Liver (tissue), 9 donors: ENCODE data around the gene HIRIP3. TPM values are rescaled to one million over a fixed set of nuclear protein-coding genes. Genes with fewer than 3 reads are reported as not detected.

Experiments used
- DNase-seq: peaks from one replicate; pipeline ENCODE4 v3.0.0-alpha.2; 2017; ENCODE audit warnings: low spot score
- H3K27ac ChIP-seq, 2 donors: one replicate each; pipeline ENCODE4 v1.7.0; 2013; ENCODE audit warnings: inconsistent platforms in 2 of 2, low read length in 2 of 2, control low read depth in 1 of 2, low read depth in 1 of 2, mild to moderate bottlenecking in 1 of 2
- H3K27me3 ChIP-seq, 4 donors: one replicate each; pipeline versions ENCODE4 v1.6.1 to v1.7.0; 2013; ENCODE audit warnings: low read length in 3 of 4, inconsistent platforms in 1 of 4, mild to moderate bottlenecking in 1 of 4, moderate library complexity in 1 of 4; ENCODE audit not compliant: control insufficient read depth in 4 of 4, insufficient read depth in 4 of 4
- H3K36me3 ChIP-seq, 4 donors: one replicate each; pipeline versions ENCODE4 v1.6.1 to v1.7.0; 2013; ENCODE audit warnings: low read length in 3 of 4, mild to moderate bottlenecking in 3 of 4, low read depth in 1 of 4, moderate library complexity in 1 of 4; ENCODE audit not compliant: control insufficient read depth in 4 of 4, insufficient read depth in 3 of 4
- H3K4me1 ChIP-seq, 4 donors: one replicate each; pipeline versions ENCODE4 v1.6.1 to v1.7.0; 2013; ENCODE audit warnings: low read length in 3 of 4, mild to moderate bottlenecking in 3 of 4, moderate library complexity in 1 of 4; ENCODE audit not compliant: control insufficient read depth in 4 of 4, insufficient read depth in 4 of 4
- H3K4me3 ChIP-seq, 3 donors: one replicate each; pipeline versions ENCODE4 v1.6.1 to v1.7.0; 2013; ENCODE audit warnings: low read length in 3 of 3, control low read depth in 1 of 3, low read depth in 1 of 3, mild to moderate bottlenecking in 1 of 3
- H3K9ac ChIP-seq, 2 donors: one replicate each; pipeline ENCODE4 v1.7.0; 2013; ENCODE audit warnings: low read length in 2 of 2, mild to moderate bottlenecking in 2 of 2, moderate library complexity in 2 of 2, control low read depth in 1 of 2, low read depth in 1 of 2
- H3K9me3 ChIP-seq, 4 donors: one replicate each; pipeline versions ENCODE4 v1.6.1 to v1.7.0; 2013; ENCODE audit warnings: low read length in 3 of 4; ENCODE audit not compliant: control insufficient read depth in 4 of 4
- CTCF ChIP-seq: fragments of 150-350 bp; IDR thresholded peaks from 2 replicates; pipeline ENCODE4 v1.5.1; 2017; ENCODE audit warnings: improper control_type of control experiment, low read depth, low read length; ENCODE audit not compliant: missing input control
- EGR1 ChIP-seq, 2 donors: IDR thresholded peaks; 2 replicates each; pipeline ENCODE4 v1.6.1; 2016 to 2018; ENCODE audit warnings: antibody characterized with exemption in 2 of 2, low read depth in 2 of 2
- FOXA1 ChIP-seq: IDR thresholded peaks from 2 replicates; pipeline ENCODE4 v1.6.1; 2016; ENCODE audit warnings: antibody characterized with exemption
- FOXA2 ChIP-seq: IDR thresholded peaks from 2 replicates; pipeline ENCODE4 v1.6.1; 2016; ENCODE audit warnings: antibody characterized with exemption
- GABPA ChIP-seq, 2 donors: IDR thresholded peaks in 1 of 2; conservative IDR thresholded peaks in 1 of 2; 2 replicates each; pipeline ENCODE4 v1.6.1; 2016; ENCODE audit warnings: antibody characterized with exemption in 2 of 2, mild to moderate bottlenecking in 1 of 2, moderate library complexity in 1 of 2
- HNF4A ChIP-seq, 2 donors: conservative IDR thresholded peaks; 2 replicates each; pipeline ENCODE4 v1.6.1; 2016; ENCODE audit warnings: antibody characterized with exemption in 2 of 2, mild to moderate bottlenecking in 2 of 2
- HNF4G ChIP-seq: IDR thresholded peaks from 2 replicates; pipeline ENCODE4 v1.6.1; 2016; ENCODE audit warnings: antibody characterized with exemption
- RAD21 ChIP-seq, 2 donors: IDR thresholded peaks; 2 replicates each; pipeline ENCODE4 v1.6.1; 2016; ENCODE audit warnings: antibody characterized with exemption in 2 of 2, mild to moderate bottlenecking in 2 of 2
- RXRA ChIP-seq, 2 donors: IDR thresholded peaks; 2 replicates each; pipeline ENCODE4 v1.6.1; 2017 to 2018; ENCODE audit warnings: antibody characterized with exemption in 2 of 2, mild to moderate bottlenecking in 1 of 2
- SP1 ChIP-seq: IDR thresholded peaks from 2 replicates; pipeline ENCODE4 v1.6.1; 2018; ENCODE audit warnings: antibody characterized with exemption, mild to moderate bottlenecking
- TAF1 ChIP-seq: conservative IDR thresholded peaks from 2 replicates; pipeline ENCODE4 v1.6.1; 2016; ENCODE audit warnings: antibody characterized with exemption, mild to moderate bottlenecking
- YY1 ChIP-seq: IDR thresholded peaks from 2 replicates; pipeline ENCODE4 v1.6.1; 2016; ENCODE audit warnings: antibody characterized with exemption, mild to moderate bottlenecking
- WGBS: extraction: QIAGEN DNeasy Blood & Tissue Kit; methylation state at CpG from one replicate; pipeline ENCODE4 v1.1.7; 2013; 5-methylcytosine and 5-hydroxymethylcytosine counted together
- polyA plus RNA-seq, 2 donors: library from polyadenylated mRNA; stranded (reverse) in 1 of 2; unstranded in 1 of 2; fragments of 200-250 nt in 1 of 2; fragments of >200 nt in 1 of 2; fragmentation: Nextera tagmentation in 1 of 2; extraction: Ambion mirVana in 1 of 2; gene quantifications; one replicate each; pipeline versions ENCODE4 v1.2.1 to v1.2.3, GENCODE V29; 2013 to 2015
- total RNA-seq, 2 donors: library from RNA; depleted of rRNA; stranded (reverse); fragments of >200 nt; gene quantifications; one replicate each; pipeline ENCODE4 v1.2.3, GENCODE V29; 2014
- TF ChIP-seq, protein P1 (sequence below): IDR thresholded peaks from 2 replicates; pipeline ENCODE4 v1.6.1; 2016; ENCODE audit warnings: antibody characterized with exemption
- TF ChIP-seq, protein P2 (sequence below): IDR thresholded peaks from 2 replicates; pipeline ENCODE4 v1.6.1; 2016; ENCODE audit warnings: antibody characterized with exemption, mild to moderate bottlenecking
- TF ChIP-seq, protein P3 (sequence below): IDR thresholded peaks from 2 replicates; pipeline ENCODE4 v1.6.1; 2016; ENCODE audit warnings: antibody characterized with exemption
- TF ChIP-seq, protein P4 (sequence below): IDR thresholded peaks from 2 replicates; pipeline ENCODE4 v1.6.1; 2016; ENCODE audit warnings: antibody characterized with exemption
- donor health status: healthy.
- donor health status: healthy.
- donor health status: healthy.
- donor health status: healthy.
- donor health status: healthy.

The HIRIP3 gene
- total and polyA plus RNA-seq, 4 donors: 5.7 to 10.5 (median 9.1) TPM

- H3K9ac ChIP-seq: no peak overlapping the region
- WGBS: 76% methylated on average over 2 of the region's 2 CpGs
- H3K4me1 ChIP-seq: no peaks in the 10 kb centered on the region
- no peak overlapping the region for H3K27ac ChIP-seq
- no peak for DNase-seq
- no peaks in the 10 kb centered on the region for H3K27me3 ChIP-seq
- H3K9me3 ChIP-seq: no peaks in the 10 kb centered on the region
- H3K4me3 ChIP-seq: no peak overlapping the region
- TF ChIP-seq, protein P1, sequence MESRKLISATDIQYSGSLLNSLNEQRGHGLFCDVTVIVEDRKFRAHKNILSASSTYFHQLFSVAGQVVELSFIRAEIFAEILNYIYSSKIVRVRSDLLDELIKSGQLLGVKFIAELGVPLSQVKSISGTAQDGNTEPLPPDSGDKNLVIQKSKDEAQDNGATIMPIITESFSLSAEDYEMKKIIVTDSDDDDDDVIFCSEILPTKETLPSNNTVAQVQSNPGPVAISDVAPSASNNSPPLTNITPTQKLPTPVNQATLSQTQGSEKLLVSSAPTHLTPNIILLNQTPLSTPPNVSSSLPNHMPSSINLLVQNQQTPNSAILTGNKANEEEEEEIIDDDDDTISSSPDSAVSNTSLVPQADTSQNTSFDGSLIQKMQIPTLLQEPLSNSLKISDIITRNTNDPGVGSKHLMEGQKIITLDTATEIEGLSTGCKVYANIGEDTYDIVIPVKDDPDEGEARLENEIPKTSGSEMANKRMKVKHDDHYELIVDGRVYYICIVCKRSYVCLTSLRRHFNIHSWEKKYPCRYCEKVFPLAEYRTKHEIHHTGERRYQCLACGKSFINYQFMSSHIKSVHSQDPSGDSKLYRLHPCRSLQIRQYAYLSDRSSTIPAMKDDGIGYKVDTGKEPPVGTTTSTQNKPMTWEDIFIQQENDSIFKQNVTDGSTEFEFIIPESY: no peak
- TF ChIP-seq FOXA1 (no peak), RXRA (IDR thresholded peaks at IDR 0.05) (no peak), HNF4A (conservative IDR thresholded peaks at IDR 0.05) (no peak), TAF1 (no peak), SP1 (no peak), GABPA (IDR thresholded peaks at IDR 0.05 in 1 of 2, conservative IDR thresholded peaks at IDR 0.05 in 1 of 2) (no peak), FOXA2 (no peak), YY1 (no peak), RAD21 (IDR thresholded peaks at IDR 0.05) (no peak), CTCF (no peak), HNF4G (no peak), EGR1 (IDR thresholded peaks at IDR 0.05; ENCODE audit: low read depth in 2 of 2) (no peak)
- TF ChIP-seq, protein P2, sequence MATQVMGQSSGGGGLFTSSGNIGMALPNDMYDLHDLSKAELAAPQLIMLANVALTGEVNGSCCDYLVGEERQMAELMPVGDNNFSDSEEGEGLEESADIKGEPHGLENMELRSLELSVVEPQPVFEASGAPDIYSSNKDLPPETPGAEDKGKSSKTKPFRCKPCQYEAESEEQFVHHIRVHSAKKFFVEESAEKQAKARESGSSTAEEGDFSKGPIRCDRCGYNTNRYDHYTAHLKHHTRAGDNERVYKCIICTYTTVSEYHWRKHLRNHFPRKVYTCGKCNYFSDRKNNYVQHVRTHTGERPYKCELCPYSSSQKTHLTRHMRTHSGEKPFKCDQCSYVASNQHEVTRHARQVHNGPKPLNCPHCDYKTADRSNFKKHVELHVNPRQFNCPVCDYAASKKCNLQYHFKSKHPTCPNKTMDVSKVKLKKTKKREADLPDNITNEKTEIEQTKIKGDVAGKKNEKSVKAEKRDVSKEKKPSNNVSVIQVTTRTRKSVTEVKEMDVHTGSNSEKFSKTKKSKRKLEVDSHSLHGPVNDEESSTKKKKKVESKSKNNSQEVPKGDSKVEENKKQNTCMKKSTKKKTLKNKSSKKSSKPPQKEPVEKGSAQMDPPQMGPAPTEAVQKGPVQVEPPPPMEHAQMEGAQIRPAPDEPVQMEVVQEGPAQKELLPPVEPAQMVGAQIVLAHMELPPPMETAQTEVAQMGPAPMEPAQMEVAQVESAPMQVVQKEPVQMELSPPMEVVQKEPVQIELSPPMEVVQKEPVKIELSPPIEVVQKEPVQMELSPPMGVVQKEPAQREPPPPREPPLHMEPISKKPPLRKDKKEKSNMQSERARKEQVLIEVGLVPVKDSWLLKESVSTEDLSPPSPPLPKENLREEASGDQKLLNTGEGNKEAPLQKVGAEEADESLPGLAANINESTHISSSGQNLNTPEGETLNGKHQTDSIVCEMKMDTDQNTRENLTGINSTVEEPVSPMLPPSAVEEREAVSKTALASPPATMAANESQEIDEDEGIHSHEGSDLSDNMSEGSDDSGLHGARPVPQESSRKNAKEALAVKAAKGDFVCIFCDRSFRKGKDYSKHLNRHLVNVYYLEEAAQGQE: no peak
- TF ChIP-seq, protein P3, sequence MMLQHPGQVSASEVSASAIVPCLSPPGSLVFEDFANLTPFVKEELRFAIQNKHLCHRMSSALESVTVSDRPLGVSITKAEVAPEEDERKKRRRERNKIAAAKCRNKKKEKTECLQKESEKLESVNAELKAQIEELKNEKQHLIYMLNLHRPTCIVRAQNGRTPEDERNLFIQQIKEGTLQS: no peak
- TF ChIP-seq, protein P4, sequence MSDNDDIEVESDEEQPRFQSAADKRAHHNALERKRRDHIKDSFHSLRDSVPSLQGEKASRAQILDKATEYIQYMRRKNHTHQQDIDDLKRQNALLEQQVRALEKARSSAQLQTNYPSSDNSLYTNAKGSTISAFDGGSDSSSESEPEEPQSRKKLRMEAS: no peak
- no peaks in the 10 kb centered on the region for H3K36me3 ChIP-seq
Measured at GRCh38 chr16:29947897-29948296, 47.5 kb downstream of the HIRIP3 start.
